ENCODE results near the gene GAL3ST1. TPM values are rescaled to one million over a fixed set of nuclear protein-coding genes. Genes with fewer than 3 reads are reported as not detected.

GAL3ST1 gene
- total RNA-seq, 1 donor from 2014 or later, result 3.0 TPM

DNA sequence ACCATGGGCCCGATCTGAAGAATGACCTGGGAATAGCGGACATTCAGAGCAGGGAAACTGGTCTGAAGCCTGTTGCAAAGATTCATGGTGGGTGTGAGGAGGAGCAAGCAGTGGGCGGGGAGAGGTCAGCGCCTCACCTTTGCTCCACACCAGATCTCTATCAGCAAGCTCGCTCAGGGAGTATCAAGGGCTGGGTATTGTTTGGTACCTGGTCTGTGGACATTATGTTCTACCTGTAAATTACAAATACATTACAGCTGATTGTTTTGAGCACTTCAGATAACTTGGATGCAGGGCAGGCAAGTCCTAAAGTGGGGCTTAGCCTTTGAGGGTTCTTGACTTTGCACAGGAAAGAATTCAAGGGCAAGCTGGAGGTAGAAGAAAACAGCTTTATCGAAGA lies 58.2 kb downstream of the GAL3ST1 start:
- H3K9me3 Mint-ChIP-seq (ENCODE audit: unreplicated experiment), result no peaks in the 10 kb centered on the region
- H3K4me3 Mint-ChIP-seq (ENCODE audit: unreplicated experiment), result no peak overlapping the region
- no peaks in the 10 kb centered on the region for H3K4me1 Mint-ChIP-seq (ENCODE audit: unreplicated experiment)
- TF ChIP-seq, protein P1, sequence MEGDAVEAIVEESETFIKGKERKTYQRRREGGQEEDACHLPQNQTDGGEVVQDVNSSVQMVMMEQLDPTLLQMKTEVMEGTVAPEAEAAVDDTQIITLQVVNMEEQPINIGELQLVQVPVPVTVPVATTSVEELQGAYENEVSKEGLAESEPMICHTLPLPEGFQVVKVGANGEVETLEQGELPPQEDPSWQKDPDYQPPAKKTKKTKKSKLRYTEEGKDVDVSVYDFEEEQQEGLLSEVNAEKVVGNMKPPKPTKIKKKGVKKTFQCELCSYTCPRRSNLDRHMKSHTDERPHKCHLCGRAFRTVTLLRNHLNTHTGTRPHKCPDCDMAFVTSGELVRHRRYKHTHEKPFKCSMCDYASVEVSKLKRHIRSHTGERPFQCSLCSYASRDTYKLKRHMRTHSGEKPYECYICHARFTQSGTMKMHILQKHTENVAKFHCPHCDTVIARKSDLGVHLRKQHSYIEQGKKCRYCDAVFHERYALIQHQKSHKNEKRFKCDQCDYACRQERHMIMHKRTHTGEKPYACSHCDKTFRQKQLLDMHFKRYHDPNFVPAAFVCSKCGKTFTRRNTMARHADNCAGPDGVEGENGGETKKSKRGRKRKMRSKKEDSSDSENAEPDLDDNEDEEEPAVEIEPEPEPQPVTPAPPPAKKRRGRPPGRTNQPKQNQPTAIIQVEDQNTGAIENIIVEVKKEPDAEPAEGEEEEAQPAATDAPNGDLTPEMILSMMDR (IDR thresholded peaks at IDR 0.05; ENCODE audit: unreplicated experiment), result no peak
- H3K27me3 Mint-ChIP-seq (ENCODE audit: unreplicated experiment), result peaks cover 2% of the 10 kb centered on the region
- H3K27ac Mint-ChIP-seq (ENCODE audit: unreplicated experiment), result no peak overlapping the region
- no peaks in the 10 kb centered on the region for H3K36me3 Mint-ChIP-seq (ENCODE audit: low read depth, unreplicated experiment)
- no peak for DNase-seq (ENCODE audit: low spot score)

DNA sequence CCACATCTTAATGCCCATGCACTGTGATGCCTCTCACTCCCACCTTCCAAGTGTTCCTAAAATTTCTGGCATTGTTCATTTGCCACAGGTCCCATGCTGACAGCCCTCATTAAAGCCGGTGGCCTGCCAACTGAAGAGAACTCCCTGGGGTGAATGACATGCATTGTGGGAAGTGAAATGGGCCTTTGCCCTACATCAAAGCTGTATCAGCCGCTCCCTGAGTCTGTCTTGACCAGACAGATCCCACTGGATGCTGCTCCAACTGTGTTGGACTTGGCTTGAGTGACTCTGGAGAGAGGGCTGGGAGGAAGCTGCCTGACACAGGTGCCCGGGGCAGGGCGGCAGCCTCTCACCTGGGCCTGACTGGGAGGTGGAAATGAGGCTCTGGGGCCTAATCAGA lies 60.2 kb downstream of the GAL3ST1 start:
- no peaks in the 10 kb centered on the region for H3K9me3 Mint-ChIP-seq (ENCODE audit: unreplicated experiment)
- H3K27ac Mint-ChIP-seq (ENCODE audit: unreplicated experiment), result no peak overlapping the region
- TF ChIP-seq, protein P1 (IDR thresholded peaks at IDR 0.05; ENCODE audit: unreplicated experiment), result no peak
- H3K4me3 Mint-ChIP-seq (ENCODE audit: unreplicated experiment), result no peak overlapping the region
- no peak for DNase-seq (ENCODE audit: low spot score)
- peaks cover 3% of the 10 kb centered on the region for H3K27me3 Mint-ChIP-seq (ENCODE audit: unreplicated experiment)
- H3K36me3 Mint-ChIP-seq (ENCODE audit: low read depth, unreplicated experiment), result no peaks in the 10 kb centered on the region
- H3K4me1 Mint-ChIP-seq (ENCODE audit: unreplicated experiment), result no peaks in the 10 kb centered on the region

DNA sequence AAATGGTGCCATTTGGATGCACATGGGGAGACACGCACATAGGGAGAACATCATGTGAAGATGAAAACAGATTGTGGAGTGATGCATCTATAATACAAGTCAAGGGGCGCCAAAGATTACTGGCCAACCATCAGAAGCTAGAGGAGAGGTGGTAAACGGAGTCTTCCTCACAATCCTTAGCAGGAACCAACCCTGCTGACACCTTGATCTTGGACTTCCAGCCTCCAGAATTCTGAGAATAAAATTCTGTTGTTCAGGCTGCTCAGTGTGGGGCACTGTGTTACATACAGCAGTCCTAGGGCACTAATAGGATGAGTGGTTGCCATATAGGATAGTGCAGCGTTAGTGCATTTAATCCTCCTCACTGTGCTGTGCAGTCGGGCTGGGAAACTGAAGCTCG lies 61.0 kb downstream of the GAL3ST1 start:
- Mint-ChIP-seq H3K4me1 (ENCODE audit: unreplicated experiment) (no peaks in the 10 kb centered on the region), H3K27me3 (ENCODE audit: unreplicated experiment) (peaks cover 3% of the 10 kb centered on the region), H3K36me3 (ENCODE audit: low read depth, unreplicated experiment) (no peaks in the 10 kb centered on the region), H3K4me3 (ENCODE audit: unreplicated experiment) (no peak overlapping the region), H3K9me3 (ENCODE audit: unreplicated experiment) (no peaks in the 10 kb centered on the region), H3K27ac (ENCODE audit: unreplicated experiment) (no peak overlapping the region)
- DNase-seq (ENCODE audit: low spot score), result no peak
- TF ChIP-seq, protein P1 (IDR thresholded peaks at IDR 0.05; ENCODE audit: unreplicated experiment), result no peak

DNA sequence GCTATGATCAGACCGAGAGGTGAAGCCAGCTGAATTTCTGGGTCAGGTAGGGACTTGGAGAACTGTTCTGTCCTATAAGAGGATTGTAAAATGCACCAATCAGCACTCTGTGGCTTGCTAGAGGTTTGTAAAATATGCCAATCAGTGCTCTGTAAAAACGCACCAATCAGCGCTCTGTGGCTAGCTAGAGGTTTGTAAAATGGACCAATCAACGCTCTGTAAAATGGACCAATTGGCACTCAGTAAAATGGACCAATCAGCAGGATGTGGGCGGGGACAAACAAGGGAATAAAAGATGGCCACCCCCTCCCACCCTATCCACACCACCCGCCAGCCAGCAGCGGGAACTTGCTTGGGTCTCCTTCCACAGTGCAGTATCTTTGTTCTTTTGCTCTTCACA lies 62.6 kb downstream of the GAL3ST1 start:
- TF ChIP-seq, protein P1 (IDR thresholded peaks at IDR 0.05; ENCODE audit: unreplicated experiment), result no peak
- no peak overlapping the region for H3K4me3 Mint-ChIP-seq (ENCODE audit: unreplicated experiment)
- H3K36me3 Mint-ChIP-seq (ENCODE audit: low read depth, unreplicated experiment), result no peaks in the 10 kb centered on the region
- no peak overlapping the region for H3K27ac Mint-ChIP-seq (ENCODE audit: unreplicated experiment)
- no peaks in the 10 kb centered on the region for H3K9me3 Mint-ChIP-seq (ENCODE audit: unreplicated experiment)
- DNase-seq (ENCODE audit: low spot score), result no peak
- no peaks in the 10 kb centered on the region for H3K4me1 Mint-ChIP-seq (ENCODE audit: unreplicated experiment)
- H3K27me3 Mint-ChIP-seq (ENCODE audit: unreplicated experiment), result peaks cover 5% of the 10 kb centered on the region

DNA sequence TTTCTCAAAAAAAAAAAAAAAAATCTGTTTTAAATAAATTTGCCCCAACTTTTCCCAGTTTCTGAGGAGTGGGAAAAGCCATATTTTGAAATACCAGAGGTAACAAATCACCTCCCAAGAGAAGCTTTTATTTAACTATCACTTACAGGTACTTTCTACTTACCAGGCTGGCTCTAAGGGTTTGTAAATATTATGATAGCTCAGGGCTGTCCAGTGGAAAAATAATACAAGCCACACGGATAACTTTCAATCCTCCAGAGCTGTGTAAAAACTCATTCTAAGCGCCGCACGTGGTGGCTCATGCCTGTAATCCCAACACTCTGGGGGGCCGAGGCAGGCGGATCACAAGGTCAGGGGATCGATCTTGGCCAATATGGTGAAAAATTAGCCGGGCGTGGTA lies 63.4 kb downstream of the GAL3ST1 start:
- H3K4me3 Mint-ChIP-seq (ENCODE audit: unreplicated experiment), result no peak overlapping the region
- H3K9me3 Mint-ChIP-seq (ENCODE audit: unreplicated experiment), result no peaks in the 10 kb centered on the region
- no peaks in the 10 kb centered on the region for H3K36me3 Mint-ChIP-seq (ENCODE audit: low read depth, unreplicated experiment)
- no peak for DNase-seq (ENCODE audit: low spot score)
- no peaks in the 10 kb centered on the region for H3K4me1 Mint-ChIP-seq (ENCODE audit: unreplicated experiment)
- TF ChIP-seq, protein P1 (IDR thresholded peaks at IDR 0.05; ENCODE audit: unreplicated experiment), result no peak
- H3K27ac Mint-ChIP-seq (ENCODE audit: unreplicated experiment), result no peak overlapping the region
- peaks cover 5% of the 10 kb centered on the region for H3K27me3 Mint-ChIP-seq (ENCODE audit: unreplicated experiment)
